GM19240 (cell line): ENCODE results near the gene DEXI.
"Not testable (repeated sequence)": the region's sequence is repeated elsewhere in the genome, so short reads cannot be mapped to it uniquely, and the experiment has no call there.

ENCODE experiments used
- DNase-seq: peaks from one replicate; pipeline ENCODE4 v3.0.0; 2011; ENCODE audit warnings: low spot score; ENCODE audit not compliant: insufficient read length

DEXI gene

GRCh38 chr16:10927497-10928112 is 14.7 kb downstream of the DEXI start:
- DNase-seq = no peak

- DNase-seq = no peak
Observed at GRCh38 chr16:10926867-10927266, 15.4 kb downstream of the DEXI start.

GRCh38 chr16:10926094-10926493 is 16.2 kb downstream of the DEXI start:
- DNase-seq = no peak

GRCh38 chr16:10925285-10925684 is 17.0 kb downstream of the DEXI start:
- DNase-seq = not testable (repeated sequence)

- no peak for DNase-seq
Observed at GRCh38 chr16:10923650-10924214, 18.5 kb downstream of the DEXI start.

- no peak for DNase-seq
Observed at GRCh38 chr16:10923146-10923649, 19.1 kb downstream of the DEXI start.

GRCh38 chr16:10922328-10923145 is 19.7 kb downstream of the DEXI start:
- DNase-seq = no peak

GRCh38 chr16:10921536-10922327 is 20.5 kb downstream of the DEXI start:
- no peak for DNase-seq

- DNase-seq = no peak
Observed at GRCh38 chr16:10920726-10921427, 21.4 kb downstream of the DEXI start.

GRCh38 chr16:10919003-10919351 is 23.3 kb downstream of the DEXI start:
- DNase-seq = no peak

- peak; percentile 84 for DNase-seq
Observed at GRCh38 chr16:10918294-10919002, 23.8 kb downstream of the DEXI start.

- no peak for DNase-seq
Observed at GRCh38 chr16:10916534-10916933, 25.7 kb downstream of the DEXI start.

GRCh38 chr16:10911267-10911666 is 31.0 kb downstream of the DEXI start:
- no peak for DNase-seq

- no peak for DNase-seq
Observed at GRCh38 chr16:10907757-10908045, 34.6 kb downstream of the DEXI start.

- DNase-seq = no peak
Observed at GRCh38 chr16:10906914-10907756, 35.1 kb downstream of the DEXI start.

- DNase-seq = no peak
Observed at GRCh38 chr16:10906482-10906881, 35.8 kb downstream of the DEXI start.

- DNase-seq = no peak
Observed at GRCh38 chr16:10902999-10903398, 39.3 kb downstream of the DEXI start.

- DNase-seq = no peak
Observed at GRCh38 chr16:10897134-10897533, 45.1 kb downstream of the DEXI start.

GRCh38 chr16:10896723-10897122 is 45.5 kb downstream of the DEXI start:
- no peak for DNase-seq

GRCh38 chr16:10896165-10896564 is 46.1 kb downstream of the DEXI start:
- no peak for DNase-seq
